Glomerular visceral epithelial cell (primary cell): ENCODE measurements around the gene TENT5D.
"Not testable (repeated sequence)": the region's sequence is repeated elsewhere in the genome, so short reads cannot be mapped to it uniquely, and the experiment has no call there.

Experiments
- DNase-seq: peaks from one replicate; pipeline ENCODE4 v3.0.0-alpha.2; 2016; ENCODE audit errors: extremely low spot score

Gene TENT5D

GRCh38 chrX:80420147-80420546 lies at the start of gene TENT5D:
TSS of gene TENT5D (plus strand) at chrX:80420447. CDS start at chrX:80442540, 22,093 bp downstream.
- DNase-seq, result no peak

GRCh38 chrX:80385651-80386050 lies 34.6 kb upstream of the TENT5D start:
- not testable (repeated sequence) for DNase-seq

GRCh38 chrX:80388206-80388605 lies 32.0 kb upstream of the TENT5D start:
- no peak for DNase-seq

- DNase-seq, result no peak
Observed at GRCh38 chrX:80412042-80412441, 8.2 kb upstream of the TENT5D start.

- DNase-seq, result no peak
Observed at GRCh38 chrX:80423000-80423399, 2.8 kb downstream of the TENT5D start.

- DNase-seq, result no peak
Observed at GRCh38 chrX:80423744-80424143, 3.5 kb downstream of the TENT5D start.

GRCh38 chrX:80430826-80431504 lies 10.7 kb downstream of the TENT5D start:
- DNase-seq, result no peak

- no peak for DNase-seq
Observed at GRCh38 chrX:80431505-80431832, 11.2 kb downstream of the TENT5D start.

GRCh38 chrX:80432441-80432840 lies 12.2 kb downstream of the TENT5D start:
- DNase-seq, result no peak

GRCh38 chrX:80432863-80433262 lies 12.6 kb downstream of the TENT5D start:
- DNase-seq, result no peak

GRCh38 chrX:80468166-80468565 lies 47.9 kb downstream of the TENT5D start:
- not testable (repeated sequence) for DNase-seq

- no peak for DNase-seq
Observed at GRCh38 chrX:80471582-80471981, 51.3 kb downstream of the TENT5D start.

- DNase-seq, result no peak
Observed at GRCh38 chrX:80485543-80485942, 65.3 kb downstream of the TENT5D start.

GRCh38 chrX:80486299-80486698 lies 66.1 kb downstream of the TENT5D start:
- DNase-seq, result no peak

- DNase-seq, result no peak
Observed at GRCh38 chrX:80489166-80489565, 68.9 kb downstream of the TENT5D start.
